Activated naive CD8-positive, alpha-beta T cell treated with anti-CD3 and anti-CD28 coated beads, Interleukin-2, amount 10 ng/mL, durations not matched to agents 7 days and 5 days (primary cell): Measurements from ENCODE around the gene COX7A1. TPM values are rescaled to one million over a fixed set of nuclear protein-coding genes. Genes with fewer than 3 reads are reported as not detected.
"Not testable (repeated sequence)": the region's sequence is repeated elsewhere in the genome, so short reads cannot be mapped to it uniquely, and the experiment has no call there.

Experiments used
- ATAC-seq: fragments of 150-1000 bp; cut with Tn5 transposase; one replicate; pipeline ENCODE4 v1.10.0; 2021; ENCODE audit warnings: low read depth, moderate library complexity
- POLR2A ChIA-PET: fragments of 350-600 bp; sonication (Branson Sonifier 250); formaldehyde crosslinking; loops from one replicate; lab custom pipeline; 2021; ENCODE audit warnings: antibody characterized with exemption; lab: Charles Lee
- DNase-seq: peaks from one replicate; pipeline ENCODE4 v3.0.0; 2021
- H3K27ac Mint-ChIP-seq: one replicate; pipeline ENCODE4 v1.8.0; 2022; ENCODE audit warnings: mild to moderate bottlenecking, mixed read lengths
- H3K27me3 Mint-ChIP-seq: one replicate; pipeline ENCODE4 v1.8.0; 2022; ENCODE audit warnings: mild to moderate bottlenecking, moderate library complexity, mixed read lengths
- H3K36me3 Mint-ChIP-seq: one replicate; pipeline ENCODE4 v1.8.0; 2021; ENCODE audit warnings: mild to moderate bottlenecking, mixed read lengths
- H3K4me1 Mint-ChIP-seq: one replicate; pipeline ENCODE4 v1.8.0; 2021; ENCODE audit warnings: mixed read lengths
- H3K4me3 Mint-ChIP-seq: one replicate; pipeline ENCODE4 v1.8.0; 2022; ENCODE audit warnings: mild to moderate bottlenecking, moderate library complexity, mixed read lengths
- H3K9me3 Mint-ChIP-seq: one replicate; pipeline ENCODE4 v1.8.0; 2021; ENCODE audit warnings: mixed read lengths
- total RNA-seq, 2 experiments: library from RNA; stranded (reverse); gene quantifications; one replicate each; pipeline ENCODE4 v1.2.3, GENCODE V29; 2021

Gene COX7A1
- total RNA-seq, 2 experiments from 2014 or later: not detected

DNA sequence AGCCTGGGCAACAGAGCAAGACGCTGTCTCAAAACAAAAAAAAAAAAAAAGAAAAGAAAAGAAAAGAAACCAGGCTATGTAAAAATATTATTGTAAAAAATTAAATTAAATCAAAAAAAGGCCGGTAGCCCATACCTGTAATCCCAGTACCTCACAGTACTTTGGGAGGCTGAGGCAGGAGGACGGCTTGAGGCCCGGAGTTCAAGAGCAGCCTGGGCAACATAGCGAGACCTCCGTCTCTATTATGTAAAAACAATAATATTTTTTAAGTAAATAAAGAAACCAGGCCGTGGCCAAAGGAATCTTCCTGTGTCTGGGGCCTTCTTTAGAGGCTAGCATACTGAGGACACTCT, 13.2 kb downstream of the COX7A1 start:
- DNase-seq: no peak

DNA sequence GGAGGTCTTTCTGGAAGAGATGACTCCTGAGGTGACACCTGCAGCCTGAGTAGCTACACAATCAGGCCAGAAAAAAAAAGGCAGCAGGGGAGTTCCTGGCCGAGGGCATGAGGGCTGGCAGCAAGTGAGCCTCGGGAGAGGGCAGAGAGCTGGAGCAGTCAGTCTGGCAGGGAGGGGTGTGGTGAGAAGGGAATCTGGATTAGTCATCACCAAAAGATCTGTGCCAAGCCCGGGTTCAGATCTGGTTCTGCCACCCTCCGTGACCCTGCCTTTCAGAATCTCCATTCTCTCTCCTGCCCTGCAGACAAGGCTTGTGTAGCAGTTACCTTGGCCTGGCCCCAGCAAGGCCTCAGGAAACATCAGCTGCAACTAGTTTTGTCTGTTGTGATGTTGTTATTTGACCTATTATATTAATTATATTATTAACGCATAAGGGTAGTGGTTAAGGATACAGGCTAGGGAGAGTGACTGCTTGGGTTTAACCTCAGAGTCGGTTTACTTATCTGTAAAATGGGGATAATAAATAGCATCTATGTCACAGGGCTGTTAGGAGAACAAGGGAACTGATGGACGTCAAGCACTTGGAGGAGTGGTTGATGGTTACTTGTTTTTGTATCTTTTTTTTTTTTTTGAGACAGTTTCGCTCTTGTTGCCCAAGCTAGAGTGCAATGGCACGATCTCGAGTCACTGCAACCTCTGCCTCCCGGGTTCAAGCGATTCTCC, 15.1 kb downstream of the COX7A1 start:
- DNase-seq (no peak), ATAC-seq (no peak)
- H3K27ac Mint-ChIP-seq: peak overlapping the region; percentile 54
- no peak overlapping the region for H3K4me3 Mint-ChIP-seq
- peaks cover 24% of the 10 kb centered on the region for H3K4me1 Mint-ChIP-seq
- H3K9me3 Mint-ChIP-seq: no peaks in the 10 kb centered on the region
- POLR2A ChIA-PET: interaction anchor here (0.6 to 1.7 kb wide), 3 partner anchors 9 to 1460 kb away, joined by 3 to 9 read pairs (median 4); partner anchors contain the start of gene ZNF302
- peaks cover 10% of the 10 kb centered on the region for H3K36me3 Mint-ChIP-seq
- H3K27me3 Mint-ChIP-seq: peaks cover 2% of the 10 kb centered on the region

More for the DNA sequence above, 13.2 kb downstream of the COX7A1 start:
- ATAC-seq: no peak
- H3K36me3 Mint-ChIP-seq: peaks cover 16% of the 10 kb centered on the region
- peaks cover 22% of the 10 kb centered on the region for H3K4me1 Mint-ChIP-seq
- peak overlapping the region; percentile 98 for H3K4me3 Mint-ChIP-seq
- POLR2A ChIA-PET: interaction anchor here (1.0 to 2.6 kb wide), 5 partner anchors 9 to 76 kb away, joined by 3 to 18 read pairs (median 9); partner anchors contain the start of genes POLR2I, TBCB, ZNF146 and ZNF565
- no peaks in the 10 kb centered on the region for H3K27me3 Mint-ChIP-seq
- H3K27ac Mint-ChIP-seq: peak overlapping the region; percentile 99
- H3K9me3 Mint-ChIP-seq: no peaks in the 10 kb centered on the region

DNA sequence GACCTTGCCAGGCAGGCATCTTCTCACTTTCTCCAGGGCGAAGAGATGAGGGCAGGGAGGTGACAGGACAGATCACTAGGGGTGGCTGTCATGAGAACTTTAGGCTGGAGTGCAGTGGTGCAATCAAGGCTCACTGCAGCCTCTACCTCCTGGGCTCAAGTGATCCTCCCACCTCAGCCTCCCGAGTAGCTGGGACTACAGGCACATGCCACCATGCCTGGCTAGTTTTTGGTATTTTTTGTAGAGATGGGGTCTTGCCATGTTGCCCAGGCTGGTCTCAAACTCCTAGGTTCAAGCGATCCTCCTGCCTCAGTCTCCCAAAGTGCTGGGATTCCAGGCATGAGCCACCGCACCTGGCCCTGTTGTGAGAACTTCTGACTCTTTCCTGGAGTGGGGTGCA, 17.4 kb downstream of the COX7A1 start:
- peaks cover 20% of the 10 kb centered on the region for H3K4me1 Mint-ChIP-seq
- H3K9me3 Mint-ChIP-seq, H3K36me3 Mint-ChIP-seq, DNase-seq, H3K4me3 Mint-ChIP-seq, H3K27ac Mint-ChIP-seq, H3K27me3 Mint-ChIP-seq, POLR2A ChIA-PET, ATAC-seq: not testable (repeated sequence)

DNA sequence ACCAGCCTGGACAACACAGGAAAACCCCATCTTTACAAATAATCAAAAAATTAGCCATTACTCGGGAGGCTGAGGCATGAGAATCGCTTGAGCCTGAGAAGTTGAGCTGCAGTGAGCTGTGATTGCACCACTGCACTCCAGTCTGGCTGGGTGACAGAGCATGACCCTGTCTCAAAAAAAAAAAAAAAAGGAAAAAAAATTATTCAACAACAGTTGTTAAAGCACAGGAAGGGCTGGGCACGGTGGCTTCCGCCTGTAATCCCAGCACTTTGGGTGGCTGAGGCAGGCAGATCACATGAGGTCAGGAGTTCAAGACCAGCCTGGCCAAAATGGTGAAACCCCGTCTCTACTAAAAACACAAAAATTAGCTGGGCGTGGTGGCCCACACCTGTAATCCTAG, 21.0 kb downstream of the COX7A1 start:
- not testable (repeated sequence) for DNase-seq, H3K27ac Mint-ChIP-seq, H3K27me3 Mint-ChIP-seq, H3K36me3 Mint-ChIP-seq, ATAC-seq, H3K9me3 Mint-ChIP-seq, H3K4me3 Mint-ChIP-seq
- H3K4me1 Mint-ChIP-seq: peaks cover 21% of the 10 kb centered on the region
- POLR2A ChIA-PET: interaction anchor here (1.6 to 2.2 kb wide), 2 partner anchors 9 to 16 kb away, joined by 6 to 13 read pairs; partner anchors contain the start of genes CAPNS1, POLR2I and TBCB

DNA sequence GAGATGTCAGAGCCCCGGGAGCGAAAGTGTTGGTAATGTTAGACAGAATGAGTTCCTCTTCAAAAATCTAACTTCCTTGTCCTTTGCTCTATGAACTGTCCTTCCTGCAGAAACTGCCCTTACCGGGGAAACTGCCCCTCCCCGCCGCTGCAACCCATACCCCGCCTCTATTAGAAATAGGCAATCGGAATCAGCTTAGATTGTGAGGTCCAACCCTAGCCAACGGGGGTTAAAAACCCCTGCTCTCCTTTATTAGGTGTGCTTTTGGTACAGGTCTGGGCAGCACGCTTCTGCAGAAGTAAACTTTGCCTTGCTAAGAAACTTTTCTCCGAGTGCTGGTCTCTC, 23.9 kb downstream of the COX7A1 start:
- ATAC-seq (no peak), DNase-seq (no peak)
- peaks cover 7% of the 10 kb centered on the region for H3K36me3 Mint-ChIP-seq
- H3K27me3 Mint-ChIP-seq: peaks cover 2% of the 10 kb centered on the region
- H3K4me3 Mint-ChIP-seq: peak overlapping the region; percentile 89
- H3K27ac Mint-ChIP-seq: peak overlapping the region; percentile 92
- POLR2A ChIA-PET: interaction anchor here (0.5 to 2.0 kb wide), 12 partner anchors 8 to 361 kb away, joined by 3 to 18 read pairs (median 5); partner anchors contain the start of genes CAPNS1, POLR2I, TBCB and ZNF146
- peaks cover 19% of the 10 kb centered on the region for H3K4me1 Mint-ChIP-seq
- H3K9me3 Mint-ChIP-seq: no peaks in the 10 kb centered on the region

DNA sequence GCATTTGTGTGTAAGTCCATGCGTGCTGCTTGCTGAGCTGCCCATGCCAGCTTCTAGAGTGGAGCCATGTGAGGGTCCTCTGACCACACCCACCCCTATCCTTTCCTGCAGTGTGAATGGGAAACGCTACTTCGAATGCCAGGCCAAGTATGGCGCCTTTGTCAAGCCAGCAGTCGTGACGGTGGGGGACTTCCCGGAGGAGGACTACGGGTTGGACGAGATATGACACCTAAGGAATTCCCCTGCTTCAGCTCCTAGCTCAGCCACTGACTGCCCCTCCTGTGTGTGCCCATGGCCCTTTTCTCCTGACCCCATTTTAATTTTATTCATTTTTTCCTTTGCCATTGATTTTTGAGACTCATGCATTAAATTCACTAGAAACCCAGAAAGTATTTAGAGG, 26.7 kb downstream of the COX7A1 start:
- DNase-seq (no peak), ATAC-seq (no peak)
- Mint-ChIP-seq H3K27ac (no peak overlapping the region), H3K9me3 (no peaks in the 10 kb centered on the region), H3K27me3 (no peaks in the 10 kb centered on the region), H3K4me1 (peaks cover 9% of the 10 kb centered on the region), H3K36me3 (peaks cover 13% of the 10 kb centered on the region), H3K4me3 (no peak overlapping the region)
- POLR2A ChIA-PET: interaction anchor here (2.6 kb wide), 1 partner anchor 10 kb away, joined by 9 read pairs; the partner anchor contains the start of genes POLR2I and TBCB

DNA sequence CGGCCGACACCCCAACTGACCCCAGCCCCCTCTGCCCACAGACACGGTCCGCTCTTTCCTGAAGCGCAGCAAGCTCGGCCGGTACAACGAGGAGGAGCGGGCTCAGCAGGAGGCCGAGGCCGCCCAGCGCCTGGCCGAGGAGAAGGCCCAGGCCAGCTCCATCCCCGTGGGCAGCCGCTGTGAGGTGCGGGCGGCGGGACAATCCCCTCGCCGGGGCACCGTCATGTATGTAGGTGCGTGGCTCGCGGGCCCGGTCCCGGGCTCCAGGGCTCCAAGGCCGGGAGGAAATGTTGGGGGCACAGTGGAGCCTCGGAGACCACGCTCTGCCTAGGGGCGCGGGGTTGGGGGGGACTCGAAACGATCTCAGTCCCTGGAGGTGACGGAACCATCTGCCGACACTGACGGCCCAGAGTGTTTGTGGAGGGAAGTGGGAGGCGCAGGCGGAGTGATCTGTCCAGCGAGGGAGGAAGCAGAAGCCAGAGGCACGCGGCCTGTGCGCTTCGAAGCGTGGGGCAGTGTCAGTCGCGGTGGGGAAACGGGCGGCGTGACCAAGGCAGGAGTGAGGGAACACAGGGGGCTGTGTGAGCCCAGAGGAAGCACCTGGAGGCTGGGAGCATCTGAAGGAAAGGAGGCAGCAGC, 30.6 kb downstream of the COX7A1 start:
- Mint-ChIP-seq H3K4me1 (peaks cover 13% of the 10 kb centered on the region), H3K4me3 (no peak overlapping the region), H3K36me3 (peaks cover 32% of the 10 kb centered on the region), H3K27ac (no peak overlapping the region), H3K9me3 (no peaks in the 10 kb centered on the region), H3K27me3 (no peaks in the 10 kb centered on the region)
- DNase-seq: no peak
- ATAC-seq: no peak
- POLR2A ChIA-PET: no interaction called here

DNA sequence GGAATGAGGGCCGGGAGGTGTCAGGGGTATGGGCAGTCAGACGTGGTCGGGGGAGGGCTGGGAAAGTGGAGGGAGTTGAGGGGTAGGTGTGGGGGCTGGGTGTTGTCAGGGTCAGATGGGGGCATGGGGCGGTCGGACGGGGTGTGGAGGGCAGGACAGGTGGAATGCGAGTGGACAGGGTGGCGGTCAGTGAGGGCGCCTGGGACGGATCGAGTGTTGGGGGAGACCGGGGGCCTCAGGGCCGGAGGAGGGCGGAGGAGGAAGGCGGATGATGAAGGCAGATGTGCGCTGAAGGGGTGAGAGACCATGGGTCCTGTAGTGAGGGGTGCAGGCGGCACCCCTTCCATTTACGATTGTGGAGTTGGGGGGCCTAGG, 31.3 kb downstream of the COX7A1 start:
- POLR2A ChIA-PET: no interaction called here
- H3K36me3 Mint-ChIP-seq: peaks cover 32% of the 10 kb centered on the region

DNA sequence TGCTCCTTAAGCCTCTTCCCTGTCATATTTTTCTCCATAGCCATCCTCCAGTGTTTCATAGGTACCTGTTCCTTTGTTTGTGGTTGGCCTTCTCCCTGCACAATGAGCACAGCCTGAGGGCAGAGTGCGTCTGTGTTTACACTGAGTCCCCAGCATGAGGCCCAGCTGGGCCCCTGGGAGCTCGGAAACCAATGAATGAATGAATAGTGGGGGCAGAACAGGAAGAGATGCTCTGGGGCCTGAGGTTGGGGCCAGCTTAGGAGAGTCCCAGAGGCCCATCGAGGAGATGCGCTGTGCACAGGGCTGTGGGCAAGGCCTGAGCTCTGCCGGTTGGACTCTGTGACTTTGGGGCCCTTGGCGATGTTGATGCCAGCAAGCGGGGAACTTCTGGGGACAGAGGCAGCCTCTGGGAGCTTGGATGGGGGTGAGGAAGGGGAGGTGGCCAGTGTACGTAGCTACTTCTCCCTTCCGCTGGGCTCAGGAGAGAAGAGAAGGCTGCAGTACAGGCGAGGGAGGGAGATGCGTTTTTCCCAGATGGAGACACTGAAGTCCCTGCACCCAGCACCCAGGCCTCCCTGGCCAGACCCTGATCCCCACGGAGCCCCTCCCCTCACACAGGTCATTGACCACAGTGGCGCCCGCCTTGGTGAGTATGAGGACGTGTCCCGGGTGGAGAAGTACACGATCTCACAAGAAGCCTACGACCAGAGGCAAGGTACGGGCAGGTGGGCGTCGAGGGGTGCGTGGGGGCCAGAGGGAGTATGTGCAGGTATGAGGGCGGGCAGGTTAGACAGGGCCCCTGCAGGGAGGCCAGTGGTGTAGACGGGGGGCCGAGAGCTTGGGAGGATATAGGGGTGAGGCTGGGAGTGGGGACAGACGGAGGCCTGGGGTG, 31.9 kb downstream of the COX7A1 start:
- ATAC-seq (no peak), DNase-seq (no peak)
- H3K9me3 Mint-ChIP-seq: no peaks in the 10 kb centered on the region
- peaks cover 18% of the 10 kb centered on the region for H3K4me1 Mint-ChIP-seq
- POLR2A ChIA-PET: no interaction called here
- no peak overlapping the region for H3K4me3 Mint-ChIP-seq
- peak overlapping the region; percentile 48 for H3K27ac Mint-ChIP-seq
- no peaks in the 10 kb centered on the region for H3K27me3 Mint-ChIP-seq
- peaks cover 25% of the 10 kb centered on the region for H3K36me3 Mint-ChIP-seq

More for the DNA sequence above, 31.3 kb downstream of the COX7A1 start:
- H3K27me3 Mint-ChIP-seq: no peaks in the 10 kb centered on the region
- H3K4me1 Mint-ChIP-seq: peaks cover 18% of the 10 kb centered on the region
- H3K4me3 Mint-ChIP-seq: no peak overlapping the region
- ATAC-seq (no peak), DNase-seq (no peak)
- H3K27ac Mint-ChIP-seq: no peak overlapping the region
- no peaks in the 10 kb centered on the region for H3K9me3 Mint-ChIP-seq

DNA sequence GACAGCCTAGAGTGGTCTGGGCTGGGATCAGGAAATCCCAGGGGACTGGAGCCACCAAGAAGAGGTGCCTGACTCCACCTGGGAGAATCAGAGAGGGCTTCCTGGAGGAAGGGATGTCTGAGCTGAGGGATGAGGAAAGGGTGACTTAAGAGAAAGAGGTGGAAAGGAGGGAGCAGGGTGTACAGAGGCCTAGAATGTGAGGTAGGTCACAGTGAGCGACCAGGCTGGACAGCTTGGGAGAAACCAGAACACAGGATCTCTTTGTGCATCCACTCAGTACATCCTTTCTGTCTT, 36.0 kb downstream of the COX7A1 start:
- POLR2A ChIA-PET: interaction anchor here (0.5 to 2.1 kb wide), 4 partner anchors 10 to 467 kb away, joined by 3 to 9 read pairs (median 6); partner anchors contain the start of gene CAPNS1
- DNase-seq (no peak), ATAC-seq (no peak)
- Mint-ChIP-seq H3K4me3 (peak overlapping the region; percentile 98), H3K4me1 (peaks cover 31% of the 10 kb centered on the region), H3K27ac (peak overlapping the region; percentile 98), H3K36me3 (peaks cover 27% of the 10 kb centered on the region), H3K27me3 (no peaks in the 10 kb centered on the region), H3K9me3 (no peaks in the 10 kb centered on the region)

DNA sequence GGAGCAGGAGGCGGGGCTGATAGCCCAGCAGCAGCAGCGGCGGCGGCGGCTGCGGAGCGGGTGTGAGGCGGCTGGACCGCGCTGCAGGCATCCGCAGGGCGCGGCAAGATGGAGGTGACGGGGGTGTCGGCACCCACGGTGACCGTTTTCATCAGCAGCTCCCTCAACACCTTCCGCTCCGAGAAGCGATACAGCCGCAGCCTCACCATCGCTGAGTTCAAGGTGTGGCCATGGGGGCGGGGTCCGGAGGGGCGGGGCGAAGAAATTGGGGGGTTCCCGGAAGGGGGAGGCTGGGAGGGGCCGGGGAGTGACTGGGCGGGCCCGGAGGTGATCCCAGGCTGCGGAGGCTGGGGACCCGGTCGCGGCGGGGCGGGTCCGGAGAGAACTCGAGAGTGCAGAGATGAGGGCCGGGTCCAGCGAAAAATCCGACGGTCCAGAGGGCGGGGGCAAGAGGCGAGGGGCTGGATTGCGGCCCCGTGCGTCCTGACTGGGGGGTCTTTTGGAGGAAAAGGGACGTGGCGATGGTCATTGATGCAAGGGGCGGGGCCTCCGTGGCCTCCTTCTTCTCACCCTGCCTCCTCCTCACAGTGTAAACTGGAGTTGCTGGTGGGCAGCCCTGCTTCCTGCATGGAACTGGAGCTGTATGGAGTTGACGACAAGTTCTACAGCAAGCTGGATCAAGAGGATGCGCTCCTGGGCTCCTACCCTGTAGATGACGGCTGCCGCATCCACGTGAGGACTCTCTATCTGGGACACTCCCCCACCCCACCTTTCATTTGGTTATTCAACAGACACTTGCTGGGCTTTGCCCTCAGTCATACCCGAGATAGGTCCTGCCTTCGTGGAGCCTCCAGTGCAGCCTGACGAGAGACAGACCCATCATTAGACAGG, 36.5 kb downstream of the COX7A1 start, which contains the start of gene TBCB:
Gene TBCB, plus strand, starts transcription at position 16 of the 891 bp plus-strand sequence. Its CDS starts 93 bp downstream, at position 109.
- peaks cover 31% of the 10 kb centered on the region for H3K4me1 Mint-ChIP-seq
- ATAC-seq: peak; percentile 40
- peak within 1 kb of the TSS; percentile 98 for H3K27ac Mint-ChIP-seq
- no peaks in the 10 kb centered on the region for H3K9me3 Mint-ChIP-seq
- no peaks in the 10 kb centered on the region for H3K27me3 Mint-ChIP-seq
- peak within 1 kb of the TSS; percentile 98 for H3K4me3 Mint-ChIP-seq
- POLR2A ChIA-PET: interaction anchor here (0.5 to 2.1 kb wide), 14 partner anchors 10 to 466 kb away, joined by 3 to 14 read pairs (median 4); partner anchors contain the start of genes ALKBH6, CAPNS1, THAP8 and WDR62
- peaks cover 27% of the 10 kb centered on the region for H3K36me3 Mint-ChIP-seq
- no peak for DNase-seq
